GM23248 (cell line): ENCODE measurements around the gene ICAM1. TPM values are rescaled to one million over a fixed set of nuclear protein-coding genes. Genes with fewer than 3 reads are reported as not detected.

Experiments
- DNase-seq: peaks from one replicate; pipeline ENCODE4 v3.0.0-alpha.2; 2015
- H2AFZ ChIP-seq: fragments of 200-600 bp; sonication (generic); 2 replicates; pipeline ENCODE4 v1.6.1; 2016; ENCODE audit warnings: antibody characterized with exemption
- H3F3A ChIP-seq: fragments of 200-600 bp; sonication (generic); 2 replicates; pipeline ENCODE4 v1.6.1; 2016; ENCODE audit warnings: mild to moderate bottlenecking, antibody characterized with exemption, mixed run types; ENCODE audit not compliant: insufficient read depth
- H3K27ac ChIP-seq: fragments of 200-600 bp; sonication (generic); 2 replicates; pipeline ENCODE4 v1.5.1; 2016; ENCODE audit warnings: mild to moderate bottlenecking
- H3K27me3 ChIP-seq: fragments of 200-600 bp; sonication (generic); replicated peaks from 2 replicates; pipeline ENCODE4 v1.6.1; 2016; ENCODE audit warnings: mild to moderate bottlenecking; ENCODE audit not compliant: insufficient read depth
- H3K36me3 ChIP-seq: fragments of 200-600 bp; sonication (generic); 2 replicates; pipeline ENCODE4 v1.6.1; 2016; ENCODE audit warnings: low read depth, mild to moderate bottlenecking
- H3K4me1 ChIP-seq: fragments of 200-600 bp; sonication (generic); 2 replicates; pipeline ENCODE4 v1.6.1; 2016; ENCODE audit warnings: mild to moderate bottlenecking; ENCODE audit not compliant: insufficient read depth
- H3K4me2 ChIP-seq: fragments of 200-600 bp; sonication (generic); one replicate; pipeline ENCODE4 v1.6.1; 2016; ENCODE audit warnings: mild to moderate bottlenecking; ENCODE audit not compliant: unreplicated experiment
- H3K4me3 ChIP-seq: fragments of 200-600 bp; sonication (generic); 2 replicates; pipeline ENCODE4 v1.5.1; 2016; ENCODE audit warnings: mild to moderate bottlenecking
- H3K79me2 ChIP-seq: fragments of 200-600 bp; sonication (generic); 2 replicates; pipeline ENCODE4 v1.6.1; 2016; ENCODE audit warnings: mild to moderate bottlenecking; ENCODE audit not compliant: insufficient read depth
- H3K9ac ChIP-seq: fragments of 200-600 bp; sonication (generic); 2 replicates; pipeline ENCODE4 v1.6.1; 2016; ENCODE audit warnings: mild to moderate bottlenecking
- H3K9me2 ChIP-seq: fragments of 200-600 bp; sonication (generic); 2 replicates; pipeline ENCODE4 v1.6.1; 2016; ENCODE audit warnings: mixed run types, mild to moderate bottlenecking, moderate library complexity; ENCODE audit not compliant: insufficient read depth
- H3K9me3 ChIP-seq: fragments of 200-600 bp; sonication (generic); one replicate; pipeline ENCODE4 v1.6.1; 2017; ENCODE audit warnings: low read depth
- H4K20me1 ChIP-seq: fragments of 200-600 bp; sonication (generic); 2 replicates; pipeline ENCODE4 v1.6.0; 2016; ENCODE audit not compliant: insufficient read depth
- EZH2 ChIP-seq: fragments of 200-600 bp; sonication (generic); IDR thresholded peaks from 2 replicates; pipeline ENCODE4 v1.6.1; 2018; ENCODE audit warnings: antibody characterized with exemption, mild to moderate bottlenecking; ENCODE audit not compliant: insufficient read depth, poor library complexity, severe bottlenecking
- EZH2phosphoT487 ChIP-seq: fragments of 200-600 bp; sonication (generic); IDR thresholded peaks from 2 replicates; pipeline ENCODE4 v1.6.1; 2018; ENCODE audit warnings: antibody characterized with exemption, moderate library complexity, mild to moderate bottlenecking, low read depth; ENCODE audit not compliant: insufficient read depth
- WGBS, 2 experiments: methylation state at CpG; one replicate each; pipeline ENCODE4 v1.1.6; 2015 to 2017; ENCODE audit warnings: low lambda C conversion rate in 2 of 2, low coverage in 1 of 2; ENCODE audit errors: missing lambda C conversion rate in 2 of 2; 5-methylcytosine and 5-hydroxymethylcytosine counted together
- in situ Hi-C: fragments of 300-500 bp; cut with MboI; formaldehyde crosslinking; loops from 2 replicates; pipeline ENCODE4 v1.15.0; 2020
- polyA plus RNA-seq: library from polyadenylated mRNA; unstranded; fragments of >200 nt; fragmentation: Nextera tagmentation; extraction: Ambion mirVana; gene quantifications from 2 replicates; pipeline ENCODE4 v1.2.1, GENCODE V29; 2016
- total RNA-seq: library from RNA; depleted of rRNA; stranded (reverse); fragments of >200 nt; shearing (Covaris generic); gene quantifications from 2 replicates; pipeline ENCODE4 v1.2.3, GENCODE V29; 2014

ICAM1 gene
- total and polyA plus RNA-seq, 2 experiments from 2014 or later: 21.6 to 23.6 TPM

DNA sequence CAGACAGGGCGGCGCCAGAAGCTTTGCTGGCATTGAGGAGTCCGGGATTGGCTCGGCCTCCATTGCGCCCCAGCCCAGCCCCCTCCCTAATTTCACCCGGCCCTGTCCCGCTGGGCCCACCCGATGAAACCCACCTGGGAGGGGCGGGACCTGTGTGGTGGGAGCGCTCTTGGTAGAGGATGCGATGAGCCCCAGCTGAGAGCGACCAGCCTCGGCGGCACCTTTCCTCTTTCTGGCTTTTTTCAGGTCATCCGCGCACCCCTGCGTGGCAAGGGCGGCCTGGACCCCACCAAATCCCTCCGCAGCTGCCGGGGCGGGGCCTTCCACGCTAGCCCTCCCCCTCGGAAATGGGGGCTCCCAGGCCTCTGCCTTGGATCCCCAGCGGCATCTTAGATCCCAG is 38.5 kb downstream of the ICAM1 start, which contains the start of gene ZGLP1:
Gene ZGLP1 (minus strand): TSS at position 393 of the 400 bp plus-strand sequence.
- Histone ChIP-seq H3K36me3 (no peaks in the 10 kb centered on the region), H3K4me1 (peaks cover 17% of the 10 kb centered on the region), H3F3A (peaks cover 3% of the 10 kb centered on the region; the same call in 1 of the 2 replicates), H3K27ac (no peak within 1 kb of the TSS), H3K4me2 (no peak within 1 kb of the TSS), H3K79me2 (peaks cover 12% of the 10 kb centered on the region), H3K4me3 (no peak within 1 kb of the TSS), H3K9me2 (no peaks in the 10 kb centered on the region), H3K9ac (no peak within 1 kb of the TSS), H4K20me1 (no peaks in the 10 kb centered on the region), H3K27me3 (no peaks in the 10 kb centered on the region), H2AFZ (no peak within 1 kb of the TSS), H3K9me3 (no peaks in the 10 kb centered on the region)
- 96 to 97% methylated on average over 15 to 24 of the region's 24 CpGs for WGBS, 2 experiments
- in situ Hi-C loops: no loop called here
- no peak for TF ChIP-seq EZH2
- no peak for TF ChIP-seq EZH2phosphoT487
- DNase-seq: no peak

DNA sequence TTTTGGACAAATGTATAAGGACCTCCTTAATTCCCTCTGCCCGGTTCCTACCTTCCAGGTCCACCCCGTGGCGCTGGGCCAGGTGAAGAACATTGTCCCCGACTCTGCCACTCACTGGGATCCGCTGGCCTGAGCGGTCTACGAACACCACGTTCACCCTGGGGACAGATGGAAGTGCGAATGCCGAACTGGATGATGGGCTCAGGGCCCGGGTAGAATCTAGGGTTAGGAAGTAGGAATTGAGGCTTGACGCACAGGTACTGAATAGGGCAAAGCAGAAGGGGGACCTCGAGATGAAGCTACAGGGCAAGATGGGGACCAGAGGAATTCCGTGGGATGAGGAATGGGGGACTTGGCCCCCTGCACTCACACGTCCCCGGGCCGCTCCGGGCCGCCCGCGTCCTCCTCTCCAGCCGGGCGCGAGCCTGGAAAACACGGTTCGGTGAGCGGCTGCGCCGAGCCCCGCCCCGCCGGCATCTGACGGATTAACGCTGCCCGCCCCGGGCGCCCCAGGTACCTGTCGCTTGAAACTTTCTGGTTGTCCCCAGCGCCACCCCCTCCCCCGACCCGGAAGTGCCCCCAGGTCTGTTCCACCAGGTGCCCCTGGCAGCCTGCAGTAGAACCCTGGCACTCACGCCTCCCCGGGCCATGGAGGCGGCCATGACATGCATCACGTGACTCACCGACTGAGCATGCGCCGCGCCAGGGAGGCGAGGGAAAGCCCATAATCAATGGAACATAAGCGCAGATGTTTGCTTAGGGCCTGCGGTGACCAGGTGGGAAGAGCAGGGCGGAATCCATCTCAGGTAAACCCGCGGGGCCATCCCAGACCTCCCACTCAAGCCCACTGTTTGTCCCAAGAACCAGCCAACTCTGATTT is 44.7 kb downstream of the ICAM1 start, which contains the start of gene FDX2:
Gene FDX2 (minus strand): TSS at position 681 of the 880 bp plus-strand sequence. CDS start 19 bp downstream, at position 662.
- H3K27ac ChIP-seq: peak within 1 kb of the TSS; percentile 15; the same call in 1 of the 2 replicates
- H4K20me1 ChIP-seq: no peaks in the 10 kb centered on the region
- in situ Hi-C loops: no loop called here
- TF ChIP-seq EZH2phosphoT487 (no peak), EZH2 (no peak)
- no peaks in the 10 kb centered on the region for H3K9me2 ChIP-seq
- H3K9me3 ChIP-seq: no peaks in the 10 kb centered on the region
- H3F3A ChIP-seq: peaks cover 3% of the 10 kb centered on the region; the same call in 1 of the 2 replicates
- H3K4me3 ChIP-seq: peak within 1 kb of the TSS; percentile 86
- peak within 1 kb of the TSS; percentile 81 for H3K9ac ChIP-seq
- peak within 1 kb of the TSS; percentile 90 for H2AFZ ChIP-seq
- H3K79me2 ChIP-seq: peaks cover 22% of the 10 kb centered on the region
- no peaks in the 10 kb centered on the region for H3K27me3 ChIP-seq
- peaks cover 3% of the 10 kb centered on the region; the same call in 1 of the 2 replicates for H3K36me3 ChIP-seq
- DNase-seq: peak; percentile 87
- H3K4me1 ChIP-seq: peaks cover 9% of the 10 kb centered on the region; the same call in 1 of the 2 replicates
- peak within 1 kb of the TSS; percentile 96 for H3K4me2 ChIP-seq
- 1 to 2% methylated on average over 41 to 55 of the region's 55 CpGs for WGBS, 2 experiments

DNA sequence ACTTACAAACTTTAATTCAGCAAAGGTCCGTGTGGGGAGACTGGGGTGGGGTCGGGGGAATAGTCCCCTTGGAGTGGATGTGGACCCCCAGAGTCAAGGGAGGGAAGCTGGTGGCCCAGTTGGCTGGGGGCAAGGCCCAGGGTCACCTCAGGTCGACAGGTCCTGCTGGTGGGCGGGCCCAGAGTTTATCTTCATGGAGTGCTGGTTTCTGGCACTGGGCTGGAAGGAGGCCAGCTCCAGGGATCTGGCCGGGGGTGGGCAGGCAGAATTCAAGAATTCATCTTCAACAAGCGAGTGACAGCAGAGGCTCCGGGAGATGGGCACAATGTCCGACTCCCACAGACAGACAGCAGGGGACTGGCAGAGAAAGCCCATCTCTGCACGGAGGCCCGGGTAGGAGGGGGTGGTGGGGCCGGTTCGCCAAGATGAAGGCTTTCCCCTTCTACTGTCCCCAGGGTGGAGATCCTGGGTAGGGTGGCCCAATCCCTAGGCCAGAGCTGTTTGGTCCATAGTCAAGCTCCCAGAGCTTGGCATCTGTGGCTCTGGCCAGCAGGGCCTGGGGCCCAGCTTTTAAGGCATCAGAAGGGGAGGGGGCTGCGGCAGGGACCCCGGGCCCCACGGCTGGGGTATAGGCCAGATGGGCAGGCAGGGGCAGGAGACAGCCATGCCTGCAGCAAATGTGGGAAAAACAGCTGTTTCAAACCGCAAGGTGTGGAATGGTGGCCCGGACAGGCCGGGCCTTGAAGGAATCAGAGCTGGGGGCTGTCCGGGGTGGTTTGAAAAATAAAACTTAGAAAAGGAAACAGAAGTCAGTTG is 45.5 kb downstream of the ICAM1 start:
- WGBS, 2 experiments: 72 to 74% methylated on average over 17 to 19 of the region's 19 CpGs
- DNase-seq: no peak
- H3K4me3 ChIP-seq: peak overlapping the region; percentile 86; the same call in 1 of the 2 replicates
- TF ChIP-seq EZH2phosphoT487 (no peak), EZH2 (no peak)
- H3K4me2 ChIP-seq: no peak overlapping the region
- H3K27ac ChIP-seq: no peak overlapping the region
- no peak overlapping the region for H2AFZ ChIP-seq
- peaks cover 9% of the 10 kb centered on the region; the same call in 1 of the 2 replicates for H3K4me1 ChIP-seq
- H3K79me2 ChIP-seq: peaks cover 22% of the 10 kb centered on the region
- peak overlapping the region; percentile 81; the same call in 1 of the 2 replicates for H3K9ac ChIP-seq
- in situ Hi-C loops: no loop called here
- no peaks in the 10 kb centered on the region for H3K27me3 ChIP-seq
- H3F3A ChIP-seq: peaks cover 3% of the 10 kb centered on the region; the same call in 1 of the 2 replicates
- no peaks in the 10 kb centered on the region for H3K9me3 ChIP-seq
- H3K36me3 ChIP-seq: peaks cover 3% of the 10 kb centered on the region; the same call in 1 of the 2 replicates
- H3K9me2 ChIP-seq: no peaks in the 10 kb centered on the region
- no peaks in the 10 kb centered on the region for H4K20me1 ChIP-seq
